ENCODE data around the gene NBAS.
A peak's percentile ranks its signal among the peaks of the same experiment; 100 is the strongest.

Gene NBAS

DNA sequence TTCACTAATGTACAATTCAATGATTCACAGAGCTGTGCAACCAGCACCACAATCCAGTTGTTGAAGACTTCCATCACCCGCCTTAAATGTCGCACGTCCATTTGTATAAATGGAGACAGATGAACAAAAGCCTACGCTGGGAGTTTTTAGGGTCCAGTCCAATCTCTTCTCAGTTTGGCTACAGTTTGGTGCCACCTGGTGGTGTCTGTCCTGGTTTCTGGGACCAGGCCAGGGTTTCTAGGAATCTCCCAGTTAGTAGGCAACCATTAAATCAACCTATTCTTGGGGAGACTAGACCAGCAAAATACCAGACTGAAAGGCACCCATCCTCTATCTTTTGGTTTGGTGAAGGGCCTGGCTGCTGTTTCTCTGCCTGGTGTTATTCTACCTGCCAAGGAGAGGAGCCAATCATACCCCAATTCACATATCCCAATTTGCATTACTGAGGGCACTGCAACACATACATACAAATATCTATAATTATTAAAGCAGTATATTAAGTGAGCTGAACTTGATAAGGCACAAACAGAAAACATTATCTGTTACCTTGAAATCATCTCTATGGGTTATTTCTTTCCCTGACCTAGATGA, 27.3 kb upstream of the NBAS start:
- H3K4me1 ChIP-seq (ENCODE audit: control insufficient read depth, insufficient read depth, low read length, unreplicated experiment), result peaks cover 6% of the 10 kb centered on the region
- H3K36me3 ChIP-seq (ENCODE audit: insufficient read depth, low read length), result no peaks in the 10 kb centered on the region

DNA sequence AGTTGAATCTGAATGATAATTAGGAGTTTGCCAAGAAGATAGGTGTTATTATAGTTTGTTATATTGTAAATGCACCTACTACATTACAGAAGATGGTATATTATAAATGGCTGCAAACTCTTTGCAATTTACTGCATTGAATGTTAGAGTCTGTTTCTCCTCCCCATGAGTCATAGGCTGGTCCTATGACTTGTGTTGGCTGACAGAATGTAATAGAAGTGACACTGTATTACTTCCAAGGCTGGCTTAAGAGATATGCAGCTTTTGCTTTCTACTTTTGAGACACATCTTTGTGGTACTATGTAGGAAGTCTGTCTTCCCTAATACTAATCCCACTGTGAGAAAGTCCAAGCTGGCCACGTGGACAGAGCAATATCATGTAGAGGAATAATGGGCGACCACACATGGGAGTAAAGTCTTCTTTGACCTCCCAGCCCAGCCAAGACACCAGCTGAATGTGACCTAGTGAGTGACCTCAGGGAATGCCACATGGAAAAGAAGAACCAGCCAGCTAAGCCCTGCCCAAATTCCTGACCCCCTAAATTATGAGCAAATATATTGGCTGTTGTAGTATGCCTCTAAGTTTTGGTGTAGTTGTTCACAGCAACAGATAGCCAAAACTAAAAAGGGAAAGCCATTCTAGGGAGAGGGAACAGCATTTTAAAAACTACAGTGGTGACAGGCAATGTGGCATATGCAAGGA, 23.8 kb upstream of the NBAS start:
- Histone ChIP-seq H3K4me1 (ENCODE audit: control insufficient read depth, insufficient read depth, low read length, unreplicated experiment) (no peaks in the 10 kb centered on the region), H3K4me3 (ENCODE audit: low read depth, low read length) (no peak overlapping the region), H3K36me3 (ENCODE audit: insufficient read depth, low read length) (no peaks in the 10 kb centered on the region), H3K27me3 (ENCODE audit: insufficient read depth, low read length) (no peaks in the 10 kb centered on the region), H3K27ac (ENCODE audit: low read depth, low read length) (no peak overlapping the region), H2AFZ (ENCODE audit: low read length, unreplicated experiment) (no peak overlapping the region), H3K79me2 (ENCODE audit: control insufficient read depth, insufficient read depth, low read length, unreplicated experiment) (no peaks in the 10 kb centered on the region)

More for the DNA sequence above, 27.3 kb upstream of the NBAS start:
- H3K79me2 ChIP-seq (ENCODE audit: control insufficient read depth, insufficient read depth, low read length, unreplicated experiment), result peaks cover 21% of the 10 kb centered on the region
- H2AFZ ChIP-seq (ENCODE audit: low read length, unreplicated experiment), result no peak overlapping the region
- no peaks in the 10 kb centered on the region for H3K27me3 ChIP-seq (ENCODE audit: insufficient read depth, low read length)
- H3K27ac ChIP-seq (ENCODE audit: low read depth, low read length), result no peak overlapping the region
- H3K4me3 ChIP-seq (ENCODE audit: low read depth, low read length), result no peak overlapping the region

DNA sequence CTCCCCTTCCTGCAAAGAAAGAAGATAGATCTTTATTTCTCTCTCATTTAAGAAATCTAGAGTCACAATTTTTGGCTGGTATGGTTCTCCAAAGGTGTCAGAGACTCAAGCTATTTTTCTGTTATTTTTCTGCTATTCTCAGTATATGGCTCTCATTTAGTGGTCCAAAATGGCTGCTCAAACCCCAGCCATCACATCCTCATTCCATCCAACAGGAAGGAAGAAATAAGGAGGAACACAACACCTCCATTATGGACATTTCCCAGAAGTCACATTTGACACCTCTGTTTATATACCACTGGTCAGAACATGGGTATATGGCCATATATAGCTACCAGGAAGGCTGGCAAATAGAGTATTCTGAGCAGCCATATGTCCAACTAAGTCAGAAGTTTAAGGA, 23.2 kb upstream of the NBAS start:
- no peaks in the 10 kb centered on the region for H3K27me3 ChIP-seq (ENCODE audit: insufficient read depth, low read length)
- no peak overlapping the region for H3K27ac ChIP-seq (ENCODE audit: low read depth, low read length)

GRCh38 chr2:15583826-15584225, 22.7 kb upstream of the NBAS start:
- no peak overlapping the region for H3K4me3 ChIP-seq (ENCODE audit: low read depth, low read length)
- H3K36me3 ChIP-seq (ENCODE audit: insufficient read depth, low read length), result no peaks in the 10 kb centered on the region
- H2AFZ ChIP-seq (ENCODE audit: low read length, unreplicated experiment), result no peak overlapping the region
- H3K4me1 ChIP-seq (ENCODE audit: control insufficient read depth, insufficient read depth, low read length, unreplicated experiment), result peaks cover 7% of the 10 kb centered on the region
- no peak overlapping the region for H3K27ac ChIP-seq (ENCODE audit: low read depth, low read length)
- no peaks in the 10 kb centered on the region for H3K79me2 ChIP-seq (ENCODE audit: control insufficient read depth, insufficient read depth, low read length, unreplicated experiment)
- H3K27me3 ChIP-seq (ENCODE audit: insufficient read depth, low read length), result no peaks in the 10 kb centered on the region

More for the DNA sequence above, 23.2 kb upstream of the NBAS start:
- H3K36me3 ChIP-seq (ENCODE audit: insufficient read depth, low read length), result no peaks in the 10 kb centered on the region
- no peak overlapping the region for H3K4me3 ChIP-seq (ENCODE audit: low read depth, low read length)
- H2AFZ ChIP-seq (ENCODE audit: low read length, unreplicated experiment), result no peak overlapping the region
- no peaks in the 10 kb centered on the region for H3K79me2 ChIP-seq (ENCODE audit: control insufficient read depth, insufficient read depth, low read length, unreplicated experiment)
- peaks cover 5% of the 10 kb centered on the region for H3K4me1 ChIP-seq (ENCODE audit: control insufficient read depth, insufficient read depth, low read length, unreplicated experiment)

DNA sequence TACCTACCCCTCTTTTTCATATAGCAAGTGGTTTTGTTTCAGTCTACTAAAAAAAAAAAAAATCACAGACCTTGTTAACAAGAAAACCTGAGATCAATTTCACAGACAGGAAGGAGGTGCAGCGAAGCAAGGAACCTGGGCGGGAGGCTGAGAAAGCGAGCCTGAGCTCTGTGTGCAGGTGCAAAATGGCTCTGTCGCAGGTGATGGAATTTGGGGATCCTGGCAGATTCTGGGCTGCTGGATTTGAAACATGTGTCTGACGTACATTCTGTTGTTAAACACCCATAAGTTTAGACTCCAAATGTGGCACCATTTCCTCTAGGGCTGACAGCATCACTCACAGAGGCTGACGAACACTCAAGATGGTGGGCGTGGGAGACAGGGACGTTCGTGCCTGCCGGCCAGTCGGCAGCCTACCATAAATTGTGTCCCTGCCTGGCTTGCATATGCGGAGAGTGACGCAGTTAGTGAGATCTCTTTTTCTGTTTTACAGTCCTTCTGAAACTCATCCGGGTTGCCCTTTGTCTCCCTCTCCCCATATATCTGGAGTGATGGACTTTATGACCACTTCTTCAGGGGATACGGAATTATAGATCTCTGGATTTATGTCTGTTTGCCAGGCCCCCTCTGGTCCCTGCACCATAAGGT, 21.7 kb upstream of the NBAS start:
- Histone ChIP-seq H3K27me3 (ENCODE audit: insufficient read depth, low read length) (no peaks in the 10 kb centered on the region), H3K4me3 (ENCODE audit: low read depth, low read length) (no peak overlapping the region), H3K4me1 (ENCODE audit: control insufficient read depth, insufficient read depth, low read length, unreplicated experiment) (peaks cover 7% of the 10 kb centered on the region), H3K27ac (ENCODE audit: low read depth, low read length) (no peak overlapping the region), H2AFZ (ENCODE audit: low read length, unreplicated experiment) (no peak overlapping the region), H3K79me2 (ENCODE audit: control insufficient read depth, insufficient read depth, low read length, unreplicated experiment) (no peaks in the 10 kb centered on the region), H3K36me3 (ENCODE audit: insufficient read depth, low read length) (no peaks in the 10 kb centered on the region)

DNA sequence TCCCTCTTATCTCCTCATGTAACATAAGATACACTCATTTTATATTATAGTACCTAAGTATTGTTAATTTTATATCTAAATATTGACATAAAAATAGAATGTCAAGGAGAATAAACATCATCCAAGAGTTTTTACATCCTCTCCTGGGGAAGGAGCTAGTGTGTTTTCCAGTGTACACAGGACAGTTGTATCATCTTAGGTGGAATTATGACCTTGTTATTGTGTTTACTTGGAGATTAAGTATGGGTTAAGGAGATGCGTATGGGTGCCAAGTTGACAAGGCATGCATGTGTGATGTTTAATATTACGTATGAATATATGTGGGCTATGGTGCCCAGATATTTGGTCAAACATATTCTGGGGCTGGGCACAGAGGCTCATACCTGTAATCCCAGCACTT, 19.3 kb upstream of the NBAS start:
- H3K27ac ChIP-seq (ENCODE audit: low read depth, low read length), result no peak overlapping the region
- no peaks in the 10 kb centered on the region for H3K79me2 ChIP-seq (ENCODE audit: control insufficient read depth, insufficient read depth, low read length, unreplicated experiment)
- H3K4me3 ChIP-seq (ENCODE audit: low read depth, low read length), result no peak overlapping the region
- H3K4me1 ChIP-seq (ENCODE audit: control insufficient read depth, insufficient read depth, low read length, unreplicated experiment), result peaks cover 7% of the 10 kb centered on the region
- H3K27me3 ChIP-seq (ENCODE audit: insufficient read depth, low read length), result no peaks in the 10 kb centered on the region
- no peaks in the 10 kb centered on the region for H3K36me3 ChIP-seq (ENCODE audit: insufficient read depth, low read length)
- no peak overlapping the region for H2AFZ ChIP-seq (ENCODE audit: low read length, unreplicated experiment)

- no peak overlapping the region for H3K4me3 ChIP-seq (ENCODE audit: low read depth, low read length)
- H3K27me3 ChIP-seq (ENCODE audit: insufficient read depth, low read length), result no peaks in the 10 kb centered on the region
- no peak overlapping the region for H2AFZ ChIP-seq (ENCODE audit: low read length, unreplicated experiment)
- H3K27ac ChIP-seq (ENCODE audit: low read depth, low read length), result no peak overlapping the region
- H3K4me1 ChIP-seq (ENCODE audit: control insufficient read depth, insufficient read depth, low read length, unreplicated experiment), result peaks cover 7% of the 10 kb centered on the region
- no peaks in the 10 kb centered on the region for H3K79me2 ChIP-seq (ENCODE audit: control insufficient read depth, insufficient read depth, low read length, unreplicated experiment)
- no peaks in the 10 kb centered on the region for H3K36me3 ChIP-seq (ENCODE audit: insufficient read depth, low read length)
Observed at GRCh38 chr2:15579641-15580040, 18.5 kb upstream of the NBAS start.

DNA sequence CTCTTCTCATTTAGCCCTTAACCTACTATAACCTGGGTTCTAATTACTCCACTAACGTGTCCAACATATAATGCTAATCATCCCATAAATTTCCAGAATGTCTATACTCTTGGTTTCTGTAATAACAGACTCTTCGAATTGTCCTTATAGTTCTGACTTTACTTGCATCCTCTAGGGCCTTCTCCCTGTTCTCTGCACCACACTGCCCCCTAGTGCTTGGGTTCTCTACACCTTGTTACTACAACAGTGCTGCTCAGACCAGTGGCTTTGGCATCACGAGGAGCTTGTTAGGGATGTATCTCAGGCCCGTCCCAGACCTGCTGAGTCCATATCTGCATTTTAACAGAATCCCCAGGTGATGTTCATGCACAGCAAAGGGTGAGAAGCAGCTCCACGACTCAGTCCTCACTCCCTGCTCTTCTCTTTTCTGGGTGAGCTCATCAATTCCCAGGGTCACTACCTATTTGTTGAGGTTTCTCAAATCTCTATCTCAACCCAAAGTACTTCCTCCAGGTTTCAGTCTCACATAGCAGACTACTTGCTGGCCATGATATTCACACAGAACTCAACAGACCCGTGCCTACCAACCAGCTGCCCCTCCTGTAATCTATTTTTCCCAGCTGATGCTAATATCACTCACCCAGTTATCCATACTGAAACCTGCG, 16.1 kb upstream of the NBAS start:
- no peaks in the 10 kb centered on the region for H3K36me3 ChIP-seq (ENCODE audit: insufficient read depth, low read length)
- no peak overlapping the region for H3K4me3 ChIP-seq (ENCODE audit: low read depth, low read length)
- H3K27ac ChIP-seq (ENCODE audit: low read depth, low read length), result no peak overlapping the region
- H3K27me3 ChIP-seq (ENCODE audit: insufficient read depth, low read length), result no peaks in the 10 kb centered on the region
- H3K4me1 ChIP-seq (ENCODE audit: control insufficient read depth, insufficient read depth, low read length, unreplicated experiment), result peaks cover 7% of the 10 kb centered on the region
- H3K79me2 ChIP-seq (ENCODE audit: control insufficient read depth, insufficient read depth, low read length, unreplicated experiment), result no peaks in the 10 kb centered on the region
- no peak overlapping the region for H2AFZ ChIP-seq (ENCODE audit: low read length, unreplicated experiment)

GRCh38 chr2:15571729-15572128, 10.6 kb upstream of the NBAS start:
- H3K4me1 ChIP-seq (ENCODE audit: control insufficient read depth, insufficient read depth, low read length, unreplicated experiment), result no peaks in the 10 kb centered on the region
- H3K27ac ChIP-seq (ENCODE audit: low read depth, low read length), result no peak overlapping the region
- H3K27me3 ChIP-seq (ENCODE audit: insufficient read depth, low read length), result no peaks in the 10 kb centered on the region
- H3K36me3 ChIP-seq (ENCODE audit: insufficient read depth, low read length), result no peaks in the 10 kb centered on the region
- H3K79me2 ChIP-seq (ENCODE audit: control insufficient read depth, insufficient read depth, low read length, unreplicated experiment), result no peaks in the 10 kb centered on the region
- no peak overlapping the region for H3K4me3 ChIP-seq (ENCODE audit: low read depth, low read length)
- H2AFZ ChIP-seq (ENCODE audit: low read length, unreplicated experiment), result no peak overlapping the region

- H3K4me1 ChIP-seq (ENCODE audit: control insufficient read depth, insufficient read depth, low read length, unreplicated experiment), result no peaks in the 10 kb centered on the region
- H2AFZ ChIP-seq (ENCODE audit: low read length, unreplicated experiment), result peak overlapping the region; percentile 18
- H3K4me3 ChIP-seq (ENCODE audit: low read depth, low read length), result no peak overlapping the region
- no peak overlapping the region for H3K27ac ChIP-seq (ENCODE audit: low read depth, low read length)
- H3K27me3 ChIP-seq (ENCODE audit: insufficient read depth, low read length), result no peaks in the 10 kb centered on the region
- no peaks in the 10 kb centered on the region for H3K36me3 ChIP-seq (ENCODE audit: insufficient read depth, low read length)
- H3K79me2 ChIP-seq (ENCODE audit: control insufficient read depth, insufficient read depth, low read length, unreplicated experiment), result no peaks in the 10 kb centered on the region
Observed at GRCh38 chr2:15570104-15570503, 9.0 kb upstream of the NBAS start.

Measured in ACC112 (cell line).